HG03159 (cell line): ENCODE results near the gene TACC3.

Source experiments
- ATAC-seq: cut with Tn5 transposase; IDR thresholded peaks from one replicate; pipeline ENCODE4 v1.9.1; 2021; ENCODE audit warnings: mild to moderate bottlenecking, moderate library complexity; ENCODE audit not compliant: unreplicated experiment

Gene TACC3

DNA sequence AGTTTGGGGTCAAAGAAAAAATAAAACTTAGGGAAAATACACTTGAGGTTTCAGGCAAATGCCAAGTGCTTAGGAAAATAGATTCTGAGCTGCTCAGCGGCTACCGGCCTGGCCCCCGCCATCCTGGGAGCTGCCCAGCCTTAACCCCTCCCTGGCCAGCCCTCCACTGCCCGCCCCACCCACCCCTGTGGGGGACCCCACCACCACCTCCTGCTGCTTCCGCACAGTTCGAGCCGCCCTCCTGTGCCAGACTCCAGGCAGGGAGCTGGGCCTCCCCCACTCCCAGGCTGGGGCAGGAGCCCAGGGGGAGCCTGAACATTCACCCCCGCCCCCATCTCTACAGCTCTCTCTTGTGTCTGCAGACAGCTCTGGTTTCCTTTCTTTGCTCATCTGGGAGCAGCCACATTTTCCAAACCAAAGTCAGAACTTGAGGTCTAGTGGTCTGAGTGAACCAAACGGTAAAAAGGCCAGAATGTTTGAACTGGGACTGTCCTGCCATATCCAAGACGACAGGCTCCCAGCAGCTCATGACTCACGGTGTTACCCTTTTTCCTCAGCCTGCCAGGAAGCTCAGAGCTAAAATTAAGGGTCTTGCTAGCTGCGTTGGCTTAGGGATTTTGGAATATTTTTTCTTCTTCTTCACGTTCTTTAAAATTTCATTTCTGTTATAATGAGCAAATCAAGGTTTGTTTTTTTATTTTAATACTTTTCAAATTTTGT lies 67.1 kb downstream of the TACC3 start:
- no peak for ATAC-seq

DNA sequence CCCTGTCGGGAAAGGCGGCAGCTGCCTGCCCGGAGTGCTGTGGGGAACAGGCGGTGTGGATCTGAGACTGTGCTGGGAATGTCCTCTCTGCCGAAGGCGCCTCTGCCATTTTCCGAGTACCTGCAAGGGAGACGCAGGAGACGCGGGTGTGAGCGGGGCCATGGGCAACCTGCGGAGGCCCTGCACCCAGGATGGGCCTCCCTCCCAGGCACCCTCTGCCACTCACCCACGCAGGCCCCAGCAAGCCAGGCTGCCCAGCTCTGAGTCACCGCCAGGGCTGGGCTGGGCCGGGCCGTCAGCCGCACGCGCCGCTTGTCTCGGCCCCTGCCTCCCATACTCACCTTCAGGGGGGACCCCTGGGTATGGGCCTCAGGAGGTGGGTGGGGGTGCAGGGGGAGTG lies 68.2 kb downstream of the TACC3 start:
- no peak for ATAC-seq

DNA sequence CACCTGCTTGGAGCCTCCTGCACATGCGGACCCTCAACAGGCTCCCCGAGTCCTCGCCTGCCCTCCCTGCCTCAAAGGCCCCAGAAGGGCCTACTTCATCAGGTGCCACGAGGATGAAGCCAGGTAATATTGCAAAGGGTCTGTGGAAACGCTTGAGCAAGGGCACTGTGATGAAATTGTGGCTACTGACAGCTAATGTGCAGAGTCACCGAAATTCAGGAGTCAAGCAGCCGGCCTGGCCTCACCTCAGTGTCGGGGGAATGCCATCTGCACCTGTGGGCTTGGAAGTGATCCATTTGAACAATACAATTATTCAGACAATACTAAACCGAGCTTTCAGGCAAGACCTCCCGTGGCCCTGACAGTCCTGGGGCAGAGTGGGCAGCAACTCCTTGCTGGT lies 68.7 kb downstream of the TACC3 start:
- no peak for ATAC-seq

DNA sequence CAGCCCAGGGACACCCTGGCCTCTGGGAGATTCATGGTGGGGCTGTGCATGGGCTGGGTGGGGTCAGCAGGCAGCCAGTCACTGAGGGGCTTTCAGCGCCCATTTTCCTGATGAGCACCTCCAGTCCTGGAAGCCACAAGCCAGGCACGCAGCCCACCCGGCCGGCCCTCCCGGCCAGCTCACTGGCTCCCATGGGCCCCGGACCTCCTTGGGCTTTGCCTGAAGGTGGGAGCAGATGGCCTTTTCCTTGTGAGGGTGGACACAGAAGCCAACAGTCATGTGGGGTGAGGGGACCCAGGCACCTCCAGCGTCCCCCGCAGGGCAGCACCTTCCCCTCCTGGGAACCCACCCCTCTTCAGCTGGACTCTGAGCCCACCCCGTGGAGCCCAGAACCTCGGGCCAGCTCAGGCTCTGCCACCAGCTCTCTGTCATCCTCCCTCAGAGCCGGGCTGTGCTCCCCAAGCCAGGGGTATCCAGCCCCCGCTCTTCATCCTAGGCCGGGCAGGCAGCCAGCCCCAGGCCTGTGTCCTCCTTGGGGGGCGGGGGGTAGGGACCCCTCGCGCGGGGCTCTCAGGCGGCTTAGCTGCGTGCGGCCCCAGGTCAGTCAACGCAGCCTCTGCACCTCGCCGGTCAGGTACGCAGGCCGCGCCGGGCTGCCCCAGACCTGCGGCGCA lies 71.0 kb downstream of the TACC3 start:
- ATAC-seq: no peak

DNA sequence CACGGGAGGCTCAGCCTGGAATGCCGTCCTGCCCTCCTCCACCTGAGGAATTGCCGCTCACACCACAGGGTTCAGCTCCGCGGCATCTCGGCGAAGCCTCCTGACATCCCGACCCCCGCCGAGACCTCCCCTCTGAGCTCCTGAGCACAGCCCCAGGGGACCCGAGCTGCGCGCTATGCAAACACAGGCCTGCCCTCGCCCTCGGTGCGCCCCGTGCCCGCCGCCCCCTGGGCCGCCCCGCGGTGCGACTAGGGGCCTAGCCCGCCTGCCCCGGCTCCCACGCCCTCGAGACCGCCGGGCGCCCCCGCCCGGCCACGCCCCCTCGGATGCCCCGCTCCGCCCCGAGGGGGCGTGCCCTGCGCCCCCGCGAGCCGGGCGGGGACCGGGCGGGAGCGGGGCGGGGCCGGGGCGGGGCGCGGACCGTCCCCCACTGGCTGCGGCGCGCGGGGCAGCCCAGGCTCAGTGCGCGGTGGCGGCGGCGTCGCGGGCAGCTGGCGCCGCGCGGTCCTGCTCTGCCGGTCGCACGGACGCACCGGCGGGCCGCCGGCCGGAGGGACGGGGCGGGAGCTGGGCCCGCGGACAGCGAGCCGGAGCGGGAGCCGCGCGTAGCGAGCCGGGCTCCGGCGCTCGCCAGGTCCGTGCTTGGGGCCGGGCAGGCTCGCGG lies 71.6 kb downstream of the TACC3 start, which contains the start of gene FGFR3:
Gene FGFR3, plus strand, starts transcription at position 462 of the 664 bp plus-strand sequence. CDS start 642 bp downstream, outside the sequence.
- no peak for ATAC-seq

DNA sequence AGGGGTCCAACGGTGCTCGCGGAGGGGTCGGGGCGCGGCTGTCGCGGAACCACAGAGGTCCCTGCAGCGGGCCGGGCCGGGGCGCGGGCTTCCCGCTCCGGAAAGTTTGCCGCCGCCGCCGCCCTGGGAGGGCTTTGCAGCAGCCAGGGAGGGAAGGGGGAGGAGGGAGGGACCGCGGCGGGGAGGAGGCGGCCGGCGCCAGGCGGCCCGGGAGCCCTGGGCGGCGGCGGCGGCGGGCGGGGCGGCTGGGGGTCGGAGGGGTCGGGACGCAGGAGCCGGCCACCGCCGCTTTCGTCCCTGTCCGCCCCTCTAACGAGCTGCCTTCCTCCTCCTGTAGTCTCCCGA lies 72.1 kb downstream of the TACC3 start:
- ATAC-seq: no peak

DNA sequence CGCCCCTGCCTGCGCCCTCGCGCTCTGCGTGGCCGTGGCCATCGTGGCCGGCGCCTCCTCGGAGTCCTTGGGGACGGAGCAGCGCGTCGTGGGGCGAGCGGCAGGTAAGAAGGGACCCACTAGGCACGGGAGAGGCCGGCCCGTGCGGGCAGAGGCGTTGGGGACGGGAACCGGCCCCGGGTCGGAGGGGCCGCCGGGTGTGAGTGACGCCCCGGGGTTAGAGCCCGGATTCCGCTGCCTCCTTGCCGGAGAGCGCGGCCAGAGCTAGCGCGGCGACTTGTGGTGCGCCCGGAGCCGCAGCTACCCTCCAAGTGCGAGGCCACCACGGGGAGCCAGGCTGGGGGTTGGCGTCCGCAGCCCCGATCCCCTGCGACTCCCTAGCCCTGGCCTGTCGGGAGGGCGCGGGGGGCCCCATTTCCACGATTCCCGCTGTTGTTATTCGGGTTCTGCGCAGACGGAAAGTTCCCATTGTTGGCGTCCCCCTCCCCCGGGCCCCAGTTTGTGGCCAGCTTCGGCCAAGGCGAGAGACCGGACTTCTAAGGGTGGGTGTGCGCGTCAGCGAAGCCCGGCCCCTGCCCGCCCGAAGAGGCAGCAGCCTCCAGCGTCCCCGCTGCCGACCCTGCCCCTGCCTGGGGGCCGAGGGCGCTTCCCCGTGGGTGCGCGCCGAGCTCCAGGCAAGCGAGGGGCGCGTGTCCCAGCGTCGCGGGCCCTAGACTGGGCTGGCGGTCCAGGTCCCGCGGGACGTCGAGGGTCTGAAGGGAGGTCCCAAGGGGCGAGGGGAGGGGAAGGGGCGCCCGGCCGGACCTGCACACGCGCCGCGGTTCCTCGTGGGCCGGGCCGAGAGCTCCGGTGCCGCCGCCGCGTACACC lies 72.9 kb downstream of the TACC3 start:
- no peak for ATAC-seq
